RWPE2 (cell line): ENCODE data around the gene PCGF3.

Experiments used
- ATAC-seq: fragments of 200-7000 bp; cut with Tn5 transposase; 3 replicates; pipeline ENCODE4 v1.9.1; 2021; ENCODE audit warnings: low read depth
- DNase-seq: peaks from one replicate; pipeline ENCODE4 v3.0.0-alpha.2; 2020; ENCODE audit warnings: low spot score
- H3K27ac ChIP-seq: fragments of 450-650 bp; 2 replicates; pipeline ENCODE4 v1.5.1; 2017; ENCODE audit warnings: mild to moderate bottlenecking; ENCODE audit not compliant: poor library complexity, severe bottlenecking
- H3K27me3 ChIP-seq: fragments of 250-450 bp; sonication (Bioruptor Pico); 2 replicates; pipeline ENCODE4 v1.5.1; 2021; ENCODE audit warnings: mild to moderate bottlenecking, moderate library complexity; ENCODE audit not compliant: insufficient read depth, poor library complexity, severe bottlenecking
- H3K36me3 ChIP-seq: fragments of 250-450 bp; sonication (Bioruptor Pico); 2 replicates; pipeline ENCODE4 v1.5.1; 2020; ENCODE audit warnings: low read depth, mild to moderate bottlenecking, moderate library complexity
- H3K4me1 ChIP-seq: fragments of 250-450 bp; sonication (Bioruptor Pico); 2 replicates; pipeline ENCODE4 v1.5.1; 2021; ENCODE audit warnings: mild to moderate bottlenecking, moderate library complexity; ENCODE audit not compliant: insufficient read depth, poor library complexity, severe bottlenecking
- H3K4me3 ChIP-seq: fragments of 250-450 bp; sonication (Bioruptor Pico); 2 replicates; pipeline ENCODE4 v1.5.1; 2021; ENCODE audit warnings: mild to moderate bottlenecking, moderate library complexity; ENCODE audit not compliant: severe bottlenecking
- H3K9me3 ChIP-seq: fragments of 250-450 bp; sonication (Bioruptor Pico); 2 replicates; pipeline ENCODE4 v1.5.1; 2021; ENCODE audit warnings: mild to moderate bottlenecking, moderate library complexity; ENCODE audit not compliant: severe bottlenecking
- TF ChIP-seq, protein P1 (sequence below): fragments of 450-650 bp; IDR thresholded peaks from one replicate; pipeline ENCODE4 v1.5.1; 2017; ENCODE audit warnings: mild to moderate bottlenecking, moderate library complexity; ENCODE audit not compliant: poor library complexity, severe bottlenecking

PCGF3 gene

DNA sequence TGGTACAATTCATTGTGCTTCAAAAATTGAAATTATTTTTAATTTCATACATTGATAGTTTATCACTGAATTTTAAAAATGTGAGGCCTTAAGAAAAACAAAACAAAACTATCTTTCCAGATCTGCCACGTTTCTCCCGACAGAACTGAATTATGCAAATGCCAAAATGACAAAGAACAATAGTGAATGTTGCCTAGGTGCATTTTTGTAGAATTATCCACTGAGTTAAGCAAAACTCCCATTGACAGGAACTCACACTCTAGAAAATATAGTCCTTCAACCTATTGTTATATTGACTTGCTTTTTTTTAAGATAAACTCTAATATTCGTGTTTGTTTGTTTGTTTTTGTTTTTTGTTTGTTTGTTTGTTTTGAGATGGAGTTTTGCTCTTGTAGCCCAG lies 6.5 kb downstream of the PCGF3 start:
- H3K27ac ChIP-seq, result no peak overlapping the region
- H3K4me1 ChIP-seq, result no peaks in the 10 kb centered on the region
- no peaks in the 10 kb centered on the region for H3K27me3 ChIP-seq
- no peak overlapping the region for H3K4me3 ChIP-seq
- ATAC-seq, result no peak
- H3K36me3 ChIP-seq, result peaks cover 19% of the 10 kb centered on the region
- no peak for DNase-seq
- no peaks in the 10 kb centered on the region for H3K9me3 ChIP-seq
- TF ChIP-seq, protein P1, sequence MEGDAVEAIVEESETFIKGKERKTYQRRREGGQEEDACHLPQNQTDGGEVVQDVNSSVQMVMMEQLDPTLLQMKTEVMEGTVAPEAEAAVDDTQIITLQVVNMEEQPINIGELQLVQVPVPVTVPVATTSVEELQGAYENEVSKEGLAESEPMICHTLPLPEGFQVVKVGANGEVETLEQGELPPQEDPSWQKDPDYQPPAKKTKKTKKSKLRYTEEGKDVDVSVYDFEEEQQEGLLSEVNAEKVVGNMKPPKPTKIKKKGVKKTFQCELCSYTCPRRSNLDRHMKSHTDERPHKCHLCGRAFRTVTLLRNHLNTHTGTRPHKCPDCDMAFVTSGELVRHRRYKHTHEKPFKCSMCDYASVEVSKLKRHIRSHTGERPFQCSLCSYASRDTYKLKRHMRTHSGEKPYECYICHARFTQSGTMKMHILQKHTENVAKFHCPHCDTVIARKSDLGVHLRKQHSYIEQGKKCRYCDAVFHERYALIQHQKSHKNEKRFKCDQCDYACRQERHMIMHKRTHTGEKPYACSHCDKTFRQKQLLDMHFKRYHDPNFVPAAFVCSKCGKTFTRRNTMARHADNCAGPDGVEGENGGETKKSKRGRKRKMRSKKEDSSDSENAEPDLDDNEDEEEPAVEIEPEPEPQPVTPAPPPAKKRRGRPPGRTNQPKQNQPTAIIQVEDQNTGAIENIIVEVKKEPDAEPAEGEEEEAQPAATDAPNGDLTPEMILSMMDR, result no peak

- peak; percentile 23 for DNase-seq
- ATAC-seq, result no peak
- Histone ChIP-seq H3K4me1 (no peaks in the 10 kb centered on the region), H3K36me3 (peaks cover 18% of the 10 kb centered on the region), H3K4me3 (no peak overlapping the region), H3K27ac (no peak overlapping the region), H3K9me3 (no peaks in the 10 kb centered on the region), H3K27me3 (no peaks in the 10 kb centered on the region)
- TF ChIP-seq, protein P1, result no peak
These were observed 7.4 kb downstream of the PCGF3 start for GRCh38 chr4:712916-713632.

DNA sequence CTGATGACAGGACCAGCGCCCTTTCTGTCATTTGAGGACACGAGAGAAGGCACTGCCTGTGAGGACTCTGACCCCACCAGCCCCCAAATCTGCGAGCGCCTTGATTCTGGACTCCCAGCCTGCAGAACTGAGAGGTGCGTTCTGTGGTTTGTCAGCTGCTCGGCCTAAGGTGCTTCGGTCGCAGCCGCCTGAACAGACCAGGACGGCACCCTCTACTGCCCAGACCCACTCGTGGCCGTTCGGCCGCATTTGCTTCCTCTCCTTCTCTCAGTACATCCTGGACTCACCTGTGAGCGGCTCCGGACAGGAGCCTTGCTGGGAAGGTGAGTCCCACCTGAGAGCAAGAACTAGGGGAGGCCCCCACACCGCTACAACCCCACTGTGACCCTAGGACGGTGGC lies 8.5 kb downstream of the PCGF3 start:
- ATAC-seq (no peak), DNase-seq (peak; percentile 42)
- Histone ChIP-seq H3K9me3 (no peaks in the 10 kb centered on the region), H3K4me1 (no peaks in the 10 kb centered on the region), H3K27me3 (no peaks in the 10 kb centered on the region), H3K36me3 (peaks cover 16% of the 10 kb centered on the region), H3K27ac (no peak overlapping the region), H3K4me3 (no peak overlapping the region)
- TF ChIP-seq, protein P1, result no peak

DNA sequence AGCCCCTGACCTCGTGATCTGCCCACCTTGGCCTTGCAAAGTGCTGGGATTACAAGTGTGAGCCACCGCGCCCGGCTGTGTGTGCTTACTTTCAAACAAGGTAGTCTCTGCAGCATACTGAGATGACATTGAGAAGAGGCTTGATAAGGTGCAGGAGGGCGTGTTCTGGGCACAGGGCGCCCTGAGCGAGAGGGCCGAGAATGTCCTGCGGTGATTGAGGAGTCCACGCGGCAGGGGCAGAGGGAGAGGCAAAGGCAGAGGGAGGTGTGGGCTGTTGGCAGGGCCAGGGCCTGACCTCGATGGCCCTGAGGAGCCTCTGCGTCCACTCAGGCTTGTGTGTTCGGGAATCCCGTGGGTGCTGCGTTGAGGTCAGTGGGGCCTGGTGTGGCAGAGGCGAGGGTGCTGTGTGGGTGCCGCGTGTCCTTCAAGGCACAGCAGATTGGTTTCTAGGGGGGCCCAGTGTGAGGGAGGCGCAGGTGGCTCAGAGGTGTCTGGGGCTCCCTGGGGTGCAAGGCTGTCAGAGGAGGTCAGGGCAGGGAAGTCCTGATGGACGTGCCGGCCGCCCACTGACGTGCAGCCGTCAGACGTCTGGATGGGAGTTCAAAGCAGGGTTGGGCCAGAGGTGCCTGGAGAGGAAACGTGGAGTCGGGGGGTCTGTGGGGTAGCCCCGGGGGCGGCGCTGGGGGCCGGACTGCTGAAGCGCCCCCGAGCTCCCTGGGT lies 12.1 kb downstream of the PCGF3 start:
- H3K4me1 ChIP-seq, result peaks cover 4% of the 10 kb centered on the region
- no peak overlapping the region for H3K27ac ChIP-seq
- no peak for ATAC-seq
- no peak overlapping the region for H3K4me3 ChIP-seq
- no peaks in the 10 kb centered on the region for H3K27me3 ChIP-seq
- TF ChIP-seq, protein P1, result no peak
- no peaks in the 10 kb centered on the region; the same call in 1 of the 2 replicates for H3K36me3 ChIP-seq
- H3K9me3 ChIP-seq, result no peaks in the 10 kb centered on the region
- DNase-seq, result no peak

DNA sequence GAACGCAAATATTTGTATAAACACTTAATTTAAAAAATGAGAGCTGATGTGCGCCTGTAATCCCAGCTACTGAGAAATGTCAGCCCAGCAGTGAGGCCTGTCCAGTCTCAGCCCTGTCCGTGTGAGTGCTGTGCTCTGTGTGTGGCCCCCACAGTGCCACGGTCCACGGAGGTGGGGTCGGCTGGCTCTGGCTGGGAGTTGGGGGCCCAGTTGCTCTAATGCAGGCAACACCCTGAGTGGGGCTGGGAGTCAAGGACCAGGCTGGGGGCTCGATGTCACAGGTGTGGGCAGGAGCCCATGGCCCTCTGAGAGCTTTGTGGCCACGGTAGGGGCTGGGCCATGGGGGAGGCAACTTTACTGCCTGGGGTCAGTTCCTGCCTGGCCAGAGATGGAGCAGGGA lies 12.8 kb downstream of the PCGF3 start:
- no peaks in the 10 kb centered on the region for H3K9me3 ChIP-seq
- ATAC-seq (no peak), DNase-seq (no peak)
- no peaks in the 10 kb centered on the region for H3K27me3 ChIP-seq
- TF ChIP-seq, protein P1, result no peak
- no peak overlapping the region for H3K4me3 ChIP-seq
- no peaks in the 10 kb centered on the region for H3K36me3 ChIP-seq
- no peak overlapping the region for H3K27ac ChIP-seq
- H3K4me1 ChIP-seq, result peaks cover 4% of the 10 kb centered on the region
